Inflammatory macrophage treated with lipopolysaccharide for 4 hours (primary cell): Measurements from ENCODE around the gene NUTM2B.
"Not testable (repeated sequence)": the region's sequence is repeated elsewhere in the genome, so short reads cannot be mapped to it uniquely, and the experiment has no call there.

Experiments
- DNase-seq: peaks from one replicate; pipeline ENCODE4 v3.0.0-alpha.2; 2020

NUTM2B gene

DNA sequence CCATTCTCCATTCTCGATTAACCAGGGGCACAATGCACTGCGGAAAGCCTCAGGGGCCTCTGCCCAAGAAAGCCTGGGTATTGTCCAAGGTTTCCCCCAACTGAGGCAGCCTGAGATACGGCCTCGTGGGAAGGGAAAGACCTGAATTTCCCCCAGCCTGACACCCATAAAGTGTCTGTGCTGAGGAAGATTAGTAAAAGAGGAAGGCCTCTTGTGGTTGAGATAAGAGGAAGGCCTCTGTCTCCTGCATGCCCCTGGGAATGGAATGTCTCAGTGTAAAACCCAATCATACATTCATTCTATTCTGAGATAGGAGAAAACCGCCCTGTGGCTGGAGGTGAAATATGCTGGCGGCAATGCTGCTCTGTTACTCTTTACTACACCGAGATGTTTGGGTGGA, 41.8 kb downstream of the NUTM2B start:
- DNase-seq, result not testable (repeated sequence)

DNA sequence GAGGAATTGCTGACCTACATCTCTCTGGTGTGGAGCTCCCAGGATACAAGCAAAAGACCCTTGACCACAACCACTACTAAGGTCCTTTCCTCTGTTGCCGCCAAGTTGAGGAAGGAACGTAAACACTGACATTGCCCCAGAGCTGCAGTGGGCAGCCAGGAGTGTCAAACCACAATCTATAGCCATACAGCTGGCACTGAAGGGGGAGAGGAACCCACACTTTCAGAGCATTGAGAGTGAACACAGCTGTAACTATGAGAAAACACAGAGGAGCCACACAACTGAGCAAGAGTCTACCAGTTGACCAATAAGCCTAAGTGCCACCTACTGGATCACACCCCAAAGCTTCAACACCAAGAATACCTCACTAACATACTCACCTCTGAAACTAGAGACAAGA, 45.5 kb downstream of the NUTM2B start:
- DNase-seq, result not testable (repeated sequence)

DNA sequence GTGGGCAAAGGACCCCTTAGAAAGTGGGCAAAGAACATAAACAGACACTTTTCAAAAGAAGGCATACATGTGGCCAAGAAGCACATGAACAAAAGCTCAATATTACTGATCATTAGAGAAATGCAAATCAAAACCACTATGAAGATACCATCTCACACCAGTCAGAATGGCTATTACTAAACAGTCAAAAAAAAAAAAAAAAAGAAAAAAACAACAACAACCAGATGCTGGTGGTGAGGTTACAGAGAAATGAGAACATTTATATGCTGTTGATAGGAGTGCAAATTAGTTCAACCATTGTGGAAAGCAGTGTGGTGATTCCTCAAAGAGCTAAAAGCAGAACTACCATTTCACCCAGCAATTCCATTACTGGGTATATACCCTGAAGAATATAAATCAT, 50.6 kb downstream of the NUTM2B start:
- DNase-seq, result not testable (repeated sequence)

DNA sequence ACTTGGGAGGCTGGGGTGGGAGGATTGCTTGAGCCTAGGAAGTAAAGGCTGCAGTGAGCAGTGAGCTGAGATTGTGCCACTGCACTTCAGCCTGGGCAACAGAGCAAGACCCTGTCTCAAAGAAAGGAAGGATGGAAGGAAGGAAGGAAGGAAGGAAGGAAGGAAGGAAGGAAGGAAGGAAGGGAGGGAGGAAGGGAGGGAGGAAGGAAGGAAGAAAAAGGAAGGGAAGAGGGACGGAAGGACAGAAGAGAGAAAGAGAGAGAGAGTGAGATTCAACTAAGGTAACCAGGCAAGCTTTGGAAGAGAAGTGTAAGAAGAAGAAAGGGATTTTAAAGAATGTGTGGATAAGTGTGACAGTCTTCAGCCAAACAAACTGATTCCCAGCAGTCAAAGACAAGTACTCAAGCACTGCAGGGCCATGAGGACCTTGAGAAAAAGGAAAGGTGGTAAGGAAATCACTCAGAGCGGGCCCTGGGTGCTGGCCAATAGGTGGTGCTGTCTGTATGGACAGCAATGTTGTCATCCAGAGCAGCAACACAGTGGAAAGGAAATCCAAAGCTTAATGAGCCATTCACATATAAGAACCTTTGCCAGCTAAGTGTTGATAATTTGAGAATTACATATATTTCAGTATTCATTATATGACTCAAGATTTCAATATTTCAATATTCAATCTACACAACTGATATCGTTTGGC, 55.4 kb downstream of the NUTM2B start:
- not testable (repeated sequence) for DNase-seq
